ENCODE measurements around the gene TBX6.
"Not testable (repeated sequence)": the region's sequence is repeated elsewhere in the genome, so short reads cannot be mapped to it uniquely, and the experiment has no call there.

The TBX6 gene

GRCh38 chr16:30052671-30053372 lies 38.9 kb downstream of the TBX6 start:
- H3K36me3 ChIP-seq (ENCODE audit: insufficient read depth, low read length) = no peaks in the 10 kb centered on the region
- H3K27ac ChIP-seq (ENCODE audit: low read depth, low read length) = peak overlapping the region; percentile 65
- H3K4me1 ChIP-seq (ENCODE audit: control insufficient read depth, insufficient read depth, low read length, unreplicated experiment) = peaks cover 16% of the 10 kb centered on the region
- no peaks in the 10 kb centered on the region for H3K27me3 ChIP-seq (ENCODE audit: insufficient read depth, low read length)
- H3K79me2 ChIP-seq (ENCODE audit: control insufficient read depth, insufficient read depth, low read length, unreplicated experiment) = peaks cover 21% of the 10 kb centered on the region
- H2AFZ ChIP-seq (ENCODE audit: low read length, unreplicated experiment) = peak overlapping the region; percentile 59
- H3K4me3 ChIP-seq (ENCODE audit: low read depth, low read length) = peak overlapping the region; percentile 89

DNA sequence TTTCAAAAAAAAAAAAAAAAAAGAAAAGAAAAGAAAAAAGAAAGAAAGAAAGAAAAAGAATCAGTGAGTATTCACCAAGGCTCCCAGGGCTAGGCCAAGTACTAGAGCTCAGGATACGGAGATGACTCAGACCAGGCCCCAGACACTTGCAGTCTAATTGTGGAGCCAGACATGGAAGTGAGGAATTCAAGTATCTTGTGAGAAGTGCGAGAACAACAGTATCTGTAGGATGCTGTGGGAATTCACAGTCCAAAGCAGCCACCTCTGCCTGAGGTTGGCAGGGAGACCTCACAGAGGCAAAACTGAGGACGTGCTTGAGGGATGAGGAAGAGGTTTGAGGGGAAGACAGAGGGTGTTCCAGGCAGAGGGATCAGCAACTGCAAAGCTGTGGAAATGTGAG lies 40.2 kb downstream of the TBX6 start:
- peaks cover 21% of the 10 kb centered on the region for H3K79me2 ChIP-seq (ENCODE audit: control insufficient read depth, insufficient read depth, low read length, unreplicated experiment)
- H3K27ac ChIP-seq (ENCODE audit: low read depth, low read length) = peak overlapping the region; percentile 57
- no peaks in the 10 kb centered on the region for H3K27me3 ChIP-seq (ENCODE audit: insufficient read depth, low read length)
- H3K4me3 ChIP-seq (ENCODE audit: low read depth, low read length) = peak overlapping the region; percentile 39
- peaks cover 16% of the 10 kb centered on the region for H3K4me1 ChIP-seq (ENCODE audit: control insufficient read depth, insufficient read depth, low read length, unreplicated experiment)
- H2AFZ ChIP-seq (ENCODE audit: low read length, unreplicated experiment) = no peak overlapping the region
- no peaks in the 10 kb centered on the region for H3K36me3 ChIP-seq (ENCODE audit: insufficient read depth, low read length)

- H3K4me1 ChIP-seq (ENCODE audit: control insufficient read depth, insufficient read depth, low read length, unreplicated experiment) = peaks cover 14% of the 10 kb centered on the region
- H3K27ac ChIP-seq (ENCODE audit: low read depth, low read length) = no peak overlapping the region
- no peaks in the 10 kb centered on the region for H3K36me3 ChIP-seq (ENCODE audit: insufficient read depth, low read length)
- H3K79me2 ChIP-seq (ENCODE audit: control insufficient read depth, insufficient read depth, low read length, unreplicated experiment) = peaks cover 20% of the 10 kb centered on the region
- H3K4me3 ChIP-seq (ENCODE audit: low read depth, low read length) = no peak overlapping the region
- no peaks in the 10 kb centered on the region for H3K27me3 ChIP-seq (ENCODE audit: insufficient read depth, low read length)
- H2AFZ ChIP-seq (ENCODE audit: low read length, unreplicated experiment) = no peak overlapping the region
Measured at GRCh38 chr16:30049871-30050270, 41.9 kb downstream of the TBX6 start.

- Histone ChIP-seq H3K36me3 (ENCODE audit: insufficient read depth, low read length) (no peaks in the 10 kb centered on the region), H3K79me2 (ENCODE audit: control insufficient read depth, insufficient read depth, low read length, unreplicated experiment) (peaks cover 3% of the 10 kb centered on the region)
Measured at GRCh38 chr16:30046588-30046987, 45.1 kb downstream of the TBX6 start.

GRCh38 chr16:30046178-30046577 lies 45.5 kb downstream of the TBX6 start:
- Histone ChIP-seq H3K36me3 (ENCODE audit: insufficient read depth, low read length) (no peaks in the 10 kb centered on the region), H2AFZ (ENCODE audit: low read length, unreplicated experiment) (no peak overlapping the region), H3K79me2 (ENCODE audit: control insufficient read depth, insufficient read depth, low read length, unreplicated experiment) (peaks cover 3% of the 10 kb centered on the region), H3K4me1 (ENCODE audit: control insufficient read depth, insufficient read depth, low read length, unreplicated experiment) (no peaks in the 10 kb centered on the region), H3K27me3 (ENCODE audit: insufficient read depth, low read length) (no peaks in the 10 kb centered on the region), H3K27ac (ENCODE audit: low read depth, low read length) (no peak overlapping the region), H3K4me3 (ENCODE audit: low read depth, low read length) (no peak overlapping the region)

More at GRCh38 chr16:30046588-30046987, 45.1 kb downstream of the TBX6 start:
- Histone ChIP-seq H3K4me3 (ENCODE audit: low read depth, low read length) (no peak overlapping the region), H3K4me1 (ENCODE audit: control insufficient read depth, insufficient read depth, low read length, unreplicated experiment) (peaks cover 2% of the 10 kb centered on the region), H2AFZ (ENCODE audit: low read length, unreplicated experiment) (no peak overlapping the region), H3K27ac (ENCODE audit: low read depth, low read length) (no peak overlapping the region), H3K27me3 (ENCODE audit: insufficient read depth, low read length) (no peaks in the 10 kb centered on the region)

DNA sequence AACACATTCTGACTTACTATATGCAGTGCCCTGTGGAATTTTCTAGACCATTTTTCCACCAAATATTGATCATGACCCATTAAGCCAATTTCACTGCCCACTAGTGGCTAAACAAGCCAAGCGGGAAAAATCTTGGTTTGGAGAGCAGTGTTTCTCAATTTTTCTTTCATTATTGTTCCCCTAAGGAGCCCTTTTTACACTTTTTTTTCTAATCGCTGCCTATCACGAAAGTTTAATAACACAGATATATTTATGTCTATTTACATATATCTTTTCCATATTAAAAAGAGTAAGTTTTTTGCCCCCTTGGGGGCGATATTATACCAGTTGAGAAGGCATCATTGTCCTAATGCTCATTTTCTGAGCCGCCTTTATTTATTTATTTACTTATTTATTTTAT lies 49.9 kb downstream of the TBX6 start:
- Histone ChIP-seq H3K79me2 (ENCODE audit: control insufficient read depth, insufficient read depth, low read length, unreplicated experiment) (no peaks in the 10 kb centered on the region), H3K36me3 (ENCODE audit: insufficient read depth, low read length) (no peaks in the 10 kb centered on the region), H3K27ac (ENCODE audit: low read depth, low read length) (no peak overlapping the region), H2AFZ (ENCODE audit: low read length, unreplicated experiment) (no peak overlapping the region), H3K4me1 (ENCODE audit: control insufficient read depth, insufficient read depth, low read length, unreplicated experiment) (no peaks in the 10 kb centered on the region), H3K27me3 (ENCODE audit: insufficient read depth, low read length) (no peaks in the 10 kb centered on the region), H3K4me3 (ENCODE audit: low read depth, low read length) (no peak overlapping the region)

DNA sequence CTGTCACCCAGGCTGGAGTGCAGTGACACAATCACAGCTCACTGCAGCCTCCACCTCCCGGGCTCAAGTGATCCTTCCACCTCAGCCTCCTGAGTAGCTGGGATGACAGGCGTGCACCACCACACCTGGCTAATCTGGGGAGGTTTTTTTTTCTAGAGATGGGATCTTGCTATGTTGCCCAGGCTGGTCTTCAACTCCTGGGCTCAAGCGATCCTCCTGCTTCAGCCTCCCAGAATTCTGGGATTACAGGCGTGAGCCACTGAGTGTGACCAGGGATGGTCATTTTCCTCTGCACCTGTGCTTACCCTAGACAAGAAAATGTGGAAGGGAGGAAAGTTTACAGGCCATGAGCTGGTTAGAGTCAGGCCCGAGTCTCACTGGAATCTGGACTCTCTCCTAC lies 51.0 kb downstream of the TBX6 start:
- not testable (repeated sequence) for H3K36me3 ChIP-seq (ENCODE audit: insufficient read depth, low read length); H3K27me3 ChIP-seq (ENCODE audit: insufficient read depth, low read length)

DNA sequence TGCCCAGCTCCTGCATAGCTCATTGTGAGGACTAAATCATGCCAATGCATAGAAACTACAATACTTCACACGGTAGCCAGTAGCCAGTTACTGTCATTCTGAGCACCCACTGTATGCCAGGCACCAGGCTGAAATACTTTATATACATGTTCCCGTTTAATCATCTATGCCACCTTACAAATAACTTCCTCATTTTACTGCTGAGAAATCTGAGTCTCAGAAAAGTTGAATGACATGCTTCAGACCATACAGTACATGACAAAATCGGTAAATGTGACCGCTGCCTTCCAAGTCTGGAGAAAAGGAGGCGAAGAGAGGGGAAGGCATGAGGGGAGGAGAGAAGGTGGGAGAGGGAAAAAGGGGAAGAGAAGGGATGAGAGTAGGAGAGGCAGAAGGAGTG lies 51.5 kb downstream of the TBX6 start:
- Histone ChIP-seq H3K36me3 (ENCODE audit: insufficient read depth, low read length) (no peaks in the 10 kb centered on the region), H3K4me1 (ENCODE audit: control insufficient read depth, insufficient read depth, low read length, unreplicated experiment) (no peaks in the 10 kb centered on the region), H3K27ac (ENCODE audit: low read depth, low read length) (no peak overlapping the region), H3K27me3 (ENCODE audit: insufficient read depth, low read length) (no peaks in the 10 kb centered on the region), H2AFZ (ENCODE audit: low read length, unreplicated experiment) (no peak overlapping the region), H3K4me3 (ENCODE audit: low read depth, low read length) (no peak overlapping the region), H3K79me2 (ENCODE audit: control insufficient read depth, insufficient read depth, low read length, unreplicated experiment) (no peaks in the 10 kb centered on the region)

More for the DNA sequence above, 51.0 kb downstream of the TBX6 start:
- not testable (repeated sequence) for H3K27ac ChIP-seq (ENCODE audit: low read depth, low read length); H3K4me1 ChIP-seq (ENCODE audit: control insufficient read depth, insufficient read depth, low read length, unreplicated experiment); H3K79me2 ChIP-seq (ENCODE audit: control insufficient read depth, insufficient read depth, low read length, unreplicated experiment); H3K4me3 ChIP-seq (ENCODE audit: low read depth, low read length); H2AFZ ChIP-seq (ENCODE audit: low read length, unreplicated experiment)

Measured in ACC112 (cell line).